Measurements from ENCODE around the gene SPEF1. TPM values are rescaled to one million over a fixed set of nuclear protein-coding genes. Genes with fewer than 3 reads are reported as not detected.

Gene SPEF1
- total and polyA plus RNA-seq, 4 donors, result 2.8 to 11.4 (median 9.1) TPM

DNA sequence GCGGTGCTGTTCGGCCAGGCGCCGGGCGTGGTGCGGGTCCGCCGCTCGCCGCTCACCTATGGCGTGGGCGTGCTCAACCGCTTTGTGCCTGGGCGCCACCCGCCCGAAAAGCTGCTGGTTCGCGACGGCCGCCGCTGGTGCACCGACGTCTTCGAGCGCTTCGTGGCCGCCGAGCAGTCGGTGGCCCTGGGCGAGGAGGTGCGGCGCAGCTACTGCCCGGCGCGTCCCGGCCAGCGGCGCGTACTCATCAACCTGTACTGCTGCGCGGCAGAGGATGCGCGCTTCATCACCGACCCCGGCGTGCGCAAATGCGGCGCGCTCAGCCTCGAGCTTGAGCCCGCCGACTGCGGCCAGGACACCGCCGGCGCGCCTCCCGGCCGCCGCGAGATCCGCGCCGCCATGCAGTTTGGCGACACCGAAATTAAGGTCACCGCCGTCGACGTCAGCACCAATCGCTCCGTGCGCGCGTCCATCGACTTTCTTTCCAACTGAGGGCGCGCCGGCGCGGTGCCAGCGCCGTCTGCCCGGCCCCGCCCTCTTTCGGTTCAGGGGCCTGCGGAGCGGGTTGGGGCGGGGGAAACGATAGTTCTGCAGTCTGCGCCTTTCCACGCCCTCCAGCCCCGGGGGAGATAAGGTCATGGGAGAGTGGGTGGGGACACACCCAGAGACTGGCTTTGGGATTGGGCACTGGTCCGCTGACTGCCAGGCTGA, 29.4 kb downstream of the SPEF1 start:
- H3K27me3 ChIP-seq (ENCODE audit: control insufficient read depth, insufficient read depth, low read length), result peaks cover 41% of the 10 kb centered on the region
- peaks cover 29% of the 10 kb centered on the region for H3K4me1 ChIP-seq (ENCODE audit: control insufficient read depth, insufficient read depth, low read length)
- H3K27ac ChIP-seq (ENCODE audit: low read depth, low read length), result no peak overlapping the region
- H3K36me3 ChIP-seq (ENCODE audit: control insufficient read depth, insufficient read depth, low read length), result peaks cover 38% of the 10 kb centered on the region
- 6% methylated on average over 95 of the region's 95 CpGs for WGBS (ENCODE audit: insufficient coverage)
- DNase-seq (ENCODE audit: low read depth in 4 of 6, low spot score in 6 of 6), result peak in 2 of 6 donors; percentile 71 to 73
- no peaks in the 10 kb centered on the region for H3K9me3 ChIP-seq (ENCODE audit: control insufficient read depth, insufficient read depth, low read length)
- H3K4me3 ChIP-seq (ENCODE audit: low read depth, low read length), result no peak overlapping the region

DNA sequence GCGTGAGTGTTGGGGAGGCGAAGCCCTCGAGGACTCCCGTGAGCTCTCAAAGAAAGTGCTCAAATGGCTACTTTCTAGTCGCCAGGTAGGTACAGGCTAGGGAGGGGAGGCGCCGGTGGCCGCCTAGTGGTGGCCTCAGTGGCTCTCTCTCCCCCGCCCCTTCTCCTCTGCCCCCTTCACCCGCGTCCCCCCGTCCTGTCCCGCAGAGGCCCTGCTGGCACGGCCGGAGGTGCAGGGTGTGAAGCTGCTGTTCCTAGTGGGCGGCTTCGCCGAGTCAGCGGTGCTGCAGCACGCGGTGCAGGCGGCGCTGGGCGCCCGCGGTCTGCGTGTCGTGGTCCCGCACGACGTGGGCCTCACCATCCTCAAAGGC, 30.0 kb downstream of the SPEF1 start:
- no peak overlapping the region for H3K27ac ChIP-seq (ENCODE audit: low read depth, low read length)
- WGBS (ENCODE audit: insufficient coverage), result 35% methylated on average over 28 of the region's 31 CpGs
- H3K4me3 ChIP-seq (ENCODE audit: low read depth, low read length), result no peak overlapping the region
- H3K27me3 ChIP-seq (ENCODE audit: control insufficient read depth, insufficient read depth, low read length), result peaks cover 41% of the 10 kb centered on the region
- no peaks in the 10 kb centered on the region for H3K9me3 ChIP-seq (ENCODE audit: control insufficient read depth, insufficient read depth, low read length)
- DNase-seq (ENCODE audit: low read depth in 4 of 6, low spot score in 6 of 6), result no peak
- H3K4me1 ChIP-seq (ENCODE audit: control insufficient read depth, insufficient read depth, low read length), result peaks cover 27% of the 10 kb centered on the region
- H3K36me3 ChIP-seq (ENCODE audit: control insufficient read depth, insufficient read depth, low read length), result peaks cover 36% of the 10 kb centered on the region

GRCh38 chr20:3749689-3750531, 31.3 kb downstream of the SPEF1 start:
- WGBS (ENCODE audit: insufficient coverage), result 18% methylated on average over 68 of the region's 72 CpGs
- Histone ChIP-seq H3K27ac (ENCODE audit: low read depth, low read length) (no peak overlapping the region), H3K9me3 (ENCODE audit: control insufficient read depth, insufficient read depth, low read length) (no peaks in the 10 kb centered on the region), H3K27me3 (ENCODE audit: control insufficient read depth, insufficient read depth, low read length) (peaks cover 50% of the 10 kb centered on the region), H3K4me3 (ENCODE audit: low read depth, low read length) (no peak overlapping the region), H3K36me3 (ENCODE audit: control insufficient read depth, insufficient read depth, low read length) (peaks cover 22% of the 10 kb centered on the region), H3K4me1 (ENCODE audit: control insufficient read depth, insufficient read depth, low read length) (peaks cover 31% of the 10 kb centered on the region)
- DNase-seq (ENCODE audit: low read depth in 4 of 6, low spot score in 6 of 6), result peak in 2 of 6 donors; percentile 46 to 49

- Histone ChIP-seq H3K27ac (ENCODE audit: low read depth, low read length) (no peak overlapping the region), H3K27me3 (ENCODE audit: control insufficient read depth, insufficient read depth, low read length) (peaks cover 50% of the 10 kb centered on the region), H3K4me1 (ENCODE audit: control insufficient read depth, insufficient read depth, low read length) (peaks cover 31% of the 10 kb centered on the region), H3K9me3 (ENCODE audit: control insufficient read depth, insufficient read depth, low read length) (no peaks in the 10 kb centered on the region), H3K36me3 (ENCODE audit: control insufficient read depth, insufficient read depth, low read length) (peaks cover 15% of the 10 kb centered on the region), H3K4me3 (ENCODE audit: low read depth, low read length) (no peak overlapping the region)
- DNase-seq (ENCODE audit: low read depth in 4 of 6, low spot score in 6 of 6), result no peak
- WGBS (ENCODE audit: insufficient coverage), result 27% methylated on average over 4 of the region's 24 CpGs
These were observed 32.1 kb downstream of the SPEF1 start for GRCh38 chr20:3749087-3749688.

DNA sequence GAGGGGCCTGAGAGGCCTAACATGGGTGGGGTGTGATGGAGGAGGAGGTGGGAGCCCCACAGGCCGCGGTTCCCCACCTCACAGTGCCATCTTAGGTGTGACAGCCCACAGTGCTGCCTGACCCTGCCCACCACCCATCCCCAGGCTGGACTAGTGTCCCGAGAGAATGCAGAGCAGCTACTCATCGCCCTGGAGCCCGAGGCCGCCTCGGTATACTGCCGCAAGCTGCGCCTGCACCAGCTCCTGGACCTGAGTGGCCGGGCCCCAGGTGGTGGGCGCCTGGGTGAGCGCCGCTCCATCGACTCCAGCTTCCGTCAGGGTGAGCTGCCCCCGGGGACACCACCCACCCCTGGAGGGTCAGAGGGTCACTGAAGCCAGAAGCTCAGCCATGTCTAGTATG, 33.2 kb downstream of the SPEF1 start:
- peaks cover 7% of the 10 kb centered on the region for H3K36me3 ChIP-seq (ENCODE audit: control insufficient read depth, insufficient read depth, low read length)

GRCh38 chr20:3747471-3747870, 33.8 kb downstream of the SPEF1 start:
- H3K4me1 ChIP-seq (ENCODE audit: control insufficient read depth, insufficient read depth, low read length), result peaks cover 30% of the 10 kb centered on the region
- no peak for DNase-seq (ENCODE audit: low read depth in 4 of 6, low spot score in 6 of 6)
- no peaks in the 10 kb centered on the region for H3K9me3 ChIP-seq (ENCODE audit: control insufficient read depth, insufficient read depth, low read length)
- H3K36me3 ChIP-seq (ENCODE audit: control insufficient read depth, insufficient read depth, low read length), result peaks cover 7% of the 10 kb centered on the region
- H3K27ac ChIP-seq (ENCODE audit: low read depth, low read length), result no peak overlapping the region
- no peak overlapping the region for H3K4me3 ChIP-seq (ENCODE audit: low read depth, low read length)
- no CpG with 5 or more reads among the region's 2 CpGs for WGBS (ENCODE audit: insufficient coverage)
- H3K27me3 ChIP-seq (ENCODE audit: control insufficient read depth, insufficient read depth, low read length), result peaks cover 50% of the 10 kb centered on the region

More for the DNA sequence above, 33.2 kb downstream of the SPEF1 start:
- H3K4me3 ChIP-seq (ENCODE audit: low read depth, low read length), result no peak overlapping the region
- H3K27ac ChIP-seq (ENCODE audit: low read depth, low read length), result no peak overlapping the region
- H3K27me3 ChIP-seq (ENCODE audit: control insufficient read depth, insufficient read depth, low read length), result peaks cover 50% of the 10 kb centered on the region
- peaks cover 31% of the 10 kb centered on the region for H3K4me1 ChIP-seq (ENCODE audit: control insufficient read depth, insufficient read depth, low read length)
- DNase-seq (ENCODE audit: low read depth in 4 of 6, low spot score in 6 of 6), result no peak
- no peaks in the 10 kb centered on the region for H3K9me3 ChIP-seq (ENCODE audit: control insufficient read depth, insufficient read depth, low read length)
- WGBS (ENCODE audit: insufficient coverage), result 90% methylated on average over 14 of the region's 16 CpGs

DNA sequence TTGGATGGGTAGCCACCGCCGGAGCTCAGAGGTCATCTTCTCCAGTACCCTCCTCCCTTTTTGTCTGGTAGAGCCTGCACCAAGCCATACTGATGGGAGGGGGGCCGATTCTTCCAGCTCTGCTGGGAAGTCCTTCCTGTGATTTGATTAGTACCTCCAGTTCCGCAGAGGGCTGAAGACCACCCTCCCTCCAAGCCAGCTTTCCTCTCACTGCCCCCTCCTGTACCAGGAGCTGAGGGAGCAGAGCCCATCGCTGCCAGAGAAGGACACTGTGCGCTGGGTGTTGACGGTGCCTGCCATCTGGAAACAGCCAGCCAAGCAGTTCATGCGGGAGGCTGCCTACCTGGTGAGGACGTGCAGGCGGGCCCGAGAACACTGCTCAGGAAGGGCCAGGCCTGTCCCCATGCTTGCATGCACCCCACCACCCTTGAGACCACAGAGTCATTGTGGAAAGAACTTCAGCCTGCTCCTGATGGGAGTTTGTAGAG, 35.5 kb downstream of the SPEF1 start:
- peaks cover 23% of the 10 kb centered on the region for H3K4me1 ChIP-seq (ENCODE audit: control insufficient read depth, insufficient read depth, low read length)
- WGBS (ENCODE audit: insufficient coverage), result 45% methylated on average over 11 of the region's 11 CpGs
- peaks cover 37% of the 10 kb centered on the region for H3K27me3 ChIP-seq (ENCODE audit: control insufficient read depth, insufficient read depth, low read length)
- DNase-seq (ENCODE audit: low read depth in 4 of 6, low spot score in 6 of 6), result no peak
- peaks cover 4% of the 10 kb centered on the region for H3K36me3 ChIP-seq (ENCODE audit: control insufficient read depth, insufficient read depth, low read length)
- H3K4me3 ChIP-seq (ENCODE audit: low read depth, low read length), result no peak overlapping the region
- H3K27ac ChIP-seq (ENCODE audit: low read depth, low read length), result no peak overlapping the region
- no peaks in the 10 kb centered on the region for H3K9me3 ChIP-seq (ENCODE audit: control insufficient read depth, insufficient read depth, low read length)

- Histone ChIP-seq H3K27me3 (ENCODE audit: control insufficient read depth, insufficient read depth, low read length) (peaks cover 30% of the 10 kb centered on the region), H3K27ac (ENCODE audit: low read depth, low read length) (no peak overlapping the region), H3K4me1 (ENCODE audit: control insufficient read depth, insufficient read depth, low read length) (peaks cover 24% of the 10 kb centered on the region), H3K36me3 (ENCODE audit: control insufficient read depth, insufficient read depth, low read length) (peaks cover 4% of the 10 kb centered on the region), H3K9me3 (ENCODE audit: control insufficient read depth, insufficient read depth, low read length) (no peaks in the 10 kb centered on the region), H3K4me3 (ENCODE audit: low read depth, low read length) (no peak overlapping the region)
- 11% methylated on average over 45 of the region's 45 CpGs for WGBS (ENCODE audit: insufficient coverage)
- DNase-seq (ENCODE audit: low read depth in 4 of 6, low spot score in 6 of 6), result peak in 2 of 6 donors; percentile 48 to 70
These were observed 36.2 kb downstream of the SPEF1 start for GRCh38 chr20:3744806-3745685.

- WGBS (ENCODE audit: insufficient coverage), result 80% methylated on average over 1 of the region's 1 CpG
- DNase-seq (ENCODE audit: low read depth in 4 of 6, low spot score in 6 of 6), result no peak
- Histone ChIP-seq H3K4me1 (ENCODE audit: control insufficient read depth, insufficient read depth, low read length) (peaks cover 23% of the 10 kb centered on the region), H3K4me3 (ENCODE audit: low read depth, low read length) (no peak overlapping the region), H3K36me3 (ENCODE audit: control insufficient read depth, insufficient read depth, low read length) (peaks cover 4% of the 10 kb centered on the region), H3K9me3 (ENCODE audit: control insufficient read depth, insufficient read depth, low read length) (no peaks in the 10 kb centered on the region), H3K27me3 (ENCODE audit: control insufficient read depth, insufficient read depth, low read length) (peaks cover 20% of the 10 kb centered on the region), H3K27ac (ENCODE audit: low read depth, low read length) (no peak overlapping the region)
These were observed 37.2 kb downstream of the SPEF1 start for GRCh38 chr20:3744037-3744436.

Measured in spinal cord (tissue), 10 donors.